ENCODE results near the gene PPIB. TPM values are rescaled to one million over a fixed set of nuclear protein-coding genes. Genes with fewer than 3 reads are reported as not detected.

PPIB gene
- total and polyA plus RNA-seq, 8 donors, result 512 to 728 (median 544) TPM

DNA sequence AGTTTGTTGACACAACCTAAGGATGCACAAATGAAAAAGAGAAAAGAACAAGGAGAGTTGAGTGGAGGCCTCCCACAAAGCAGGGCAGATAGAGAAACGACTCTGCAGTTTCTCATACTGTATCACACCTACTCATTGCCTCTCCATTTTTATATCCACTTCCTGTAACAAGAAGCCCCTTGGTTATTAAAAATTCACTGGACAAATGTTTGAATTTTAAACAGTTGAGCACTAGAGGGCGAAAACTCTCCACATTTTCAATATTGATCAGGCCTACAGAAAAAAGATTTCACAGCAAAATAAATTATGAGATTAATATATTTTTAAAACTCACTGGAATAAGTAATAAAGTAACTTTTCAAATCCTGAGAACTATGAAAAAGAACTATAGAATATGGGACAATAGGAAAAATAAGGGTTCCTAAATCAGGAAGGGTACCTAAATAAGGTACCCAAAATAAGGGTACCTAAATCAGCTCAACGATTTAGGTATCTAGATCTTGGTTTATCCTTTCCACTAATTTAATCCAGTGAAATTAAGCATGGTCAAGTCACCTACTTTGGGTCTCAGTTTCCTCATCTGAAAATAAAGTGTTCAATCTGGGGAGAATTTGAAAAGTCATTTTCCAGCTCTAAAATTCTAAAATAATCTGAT lies 47.0 kb upstream of the PPIB start:
- DNase-seq (peak in 2 of 4 donors; percentile 20 to 49), ATAC-seq (peak; percentile 49)
- TF ChIP-seq, protein P1, sequence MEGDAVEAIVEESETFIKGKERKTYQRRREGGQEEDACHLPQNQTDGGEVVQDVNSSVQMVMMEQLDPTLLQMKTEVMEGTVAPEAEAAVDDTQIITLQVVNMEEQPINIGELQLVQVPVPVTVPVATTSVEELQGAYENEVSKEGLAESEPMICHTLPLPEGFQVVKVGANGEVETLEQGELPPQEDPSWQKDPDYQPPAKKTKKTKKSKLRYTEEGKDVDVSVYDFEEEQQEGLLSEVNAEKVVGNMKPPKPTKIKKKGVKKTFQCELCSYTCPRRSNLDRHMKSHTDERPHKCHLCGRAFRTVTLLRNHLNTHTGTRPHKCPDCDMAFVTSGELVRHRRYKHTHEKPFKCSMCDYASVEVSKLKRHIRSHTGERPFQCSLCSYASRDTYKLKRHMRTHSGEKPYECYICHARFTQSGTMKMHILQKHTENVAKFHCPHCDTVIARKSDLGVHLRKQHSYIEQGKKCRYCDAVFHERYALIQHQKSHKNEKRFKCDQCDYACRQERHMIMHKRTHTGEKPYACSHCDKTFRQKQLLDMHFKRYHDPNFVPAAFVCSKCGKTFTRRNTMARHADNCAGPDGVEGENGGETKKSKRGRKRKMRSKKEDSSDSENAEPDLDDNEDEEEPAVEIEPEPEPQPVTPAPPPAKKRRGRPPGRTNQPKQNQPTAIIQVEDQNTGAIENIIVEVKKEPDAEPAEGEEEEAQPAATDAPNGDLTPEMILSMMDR (IDR thresholded peaks at IDR 0.05), result no peak

DNA sequence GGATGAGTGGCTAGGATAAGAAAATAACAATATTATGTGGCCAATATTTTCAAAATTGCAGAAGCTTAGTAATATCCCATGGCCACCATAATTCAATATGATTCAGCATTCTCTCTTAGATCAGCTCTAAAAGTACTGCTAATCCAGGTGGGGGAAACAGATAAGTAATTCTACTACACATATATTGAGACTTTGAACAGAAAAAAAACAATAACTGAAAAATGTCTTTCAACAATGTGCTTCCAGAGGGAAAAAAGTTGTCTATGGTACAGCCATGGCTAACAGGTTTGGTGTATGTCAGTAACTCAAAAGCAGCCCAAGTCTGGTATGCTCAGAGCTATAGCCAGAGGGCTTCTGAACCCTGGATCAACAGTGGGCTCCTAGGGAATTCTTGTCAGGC lies 42.4 kb upstream of the PPIB start:
- intact Hi-C loops (cut with DNase I), result no loop called here

More for the DNA sequence above, 47.0 kb upstream of the PPIB start:
- no peaks in the 10 kb centered on the region for H3K9me3 ChIP-seq
- peaks cover 0 to 34% of the 10 kb centered on the region in 2 donors for H3K36me3 ChIP-seq
- no peak overlapping the region for H3K27ac ChIP-seq
- H3K27me3 ChIP-seq, result no peaks in the 10 kb centered on the region
- intact Hi-C loops (cut with DNase I), result loop anchor here in 1 of 2 donors (5.0 kb wide), 1 partner anchor 147 kb away; the partner anchor contains the start of gene CSNK1G1
- no peak overlapping the region for H3K4me3 ChIP-seq
- no peaks in the 10 kb centered on the region for H3K4me1 ChIP-seq

DNA sequence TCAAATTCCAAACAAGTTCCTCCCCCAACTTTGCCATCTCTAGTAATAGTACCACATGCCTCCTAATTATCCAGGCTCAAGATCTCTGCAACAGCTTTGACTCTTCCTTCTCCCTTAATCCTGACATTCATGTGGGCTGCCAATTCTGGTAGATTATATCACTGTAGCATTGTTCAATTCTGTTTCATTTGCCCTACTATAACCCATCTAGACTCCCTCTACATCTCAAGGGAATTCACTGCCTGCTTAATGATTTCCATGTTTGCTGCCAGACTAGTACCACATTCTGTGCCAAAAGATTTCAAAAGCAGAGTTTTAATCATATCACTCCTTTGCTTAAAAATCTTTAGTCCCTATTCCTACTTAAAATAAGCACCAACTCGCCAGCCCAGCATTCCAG lies 34.6 kb upstream of the PPIB start:
- Histone ChIP-seq H3K27ac (no peak overlapping the region), H3K36me3 (peaks cover 0 to 60% of the 10 kb centered on the region in 2 donors), H3K27me3 (no peaks in the 10 kb centered on the region), H3K4me1 (no peaks in the 10 kb centered on the region), H3K9me3 (no peaks in the 10 kb centered on the region), H3K4me3 (no peak overlapping the region)
- TF ChIP-seq, protein P1 (IDR thresholded peaks at IDR 0.05), result no peak
- DNase-seq, result peak in 1 of 4 donors; percentile 4
- no peak for ATAC-seq
- intact Hi-C loops (cut with DNase I), result no loop called here

More for the DNA sequence above, 42.4 kb upstream of the PPIB start:
- Histone ChIP-seq H3K36me3 (peaks cover 0 to 47% of the 10 kb centered on the region in 2 donors), H3K27ac (no peak overlapping the region), H3K4me1 (no peaks in the 10 kb centered on the region), H3K27me3 (no peaks in the 10 kb centered on the region), H3K9me3 (no peaks in the 10 kb centered on the region), H3K4me3 (no peak overlapping the region)
- TF ChIP-seq, protein P1 (IDR thresholded peaks at IDR 0.05), result no peak
- DNase-seq, result no peak
- ATAC-seq, result no peak

DNA sequence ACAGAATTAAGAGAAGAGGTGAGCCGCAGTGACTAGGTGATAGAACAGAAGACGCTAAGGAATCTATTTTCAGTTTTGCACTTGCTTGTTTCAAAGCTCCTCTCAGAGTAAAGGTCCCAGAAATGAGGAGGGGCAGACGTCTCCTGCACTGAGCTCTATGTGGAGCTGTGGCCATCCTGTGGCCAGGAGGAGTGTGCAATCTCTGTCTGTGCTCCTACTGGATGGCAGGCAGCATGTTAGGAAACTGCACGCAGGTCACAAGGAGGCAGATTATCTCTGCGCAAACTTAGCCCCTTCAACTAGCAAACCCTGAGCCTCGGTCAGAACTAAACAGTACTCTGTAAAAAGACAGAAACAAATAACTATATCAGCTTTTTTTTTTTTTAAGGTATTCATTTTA lies 31.1 kb upstream of the PPIB start:
- H3K27me3 ChIP-seq, result no peaks in the 10 kb centered on the region
- DNase-seq (no peak), ATAC-seq (no peak)
- H3K4me1 ChIP-seq, result no peaks in the 10 kb centered on the region
- no peak overlapping the region for H3K4me3 ChIP-seq
- H3K9me3 ChIP-seq, result no peaks in the 10 kb centered on the region
- TF ChIP-seq, protein P1 (IDR thresholded peaks at IDR 0.05), result no peak
- H3K36me3 ChIP-seq, result peaks cover 0 to 30% of the 10 kb centered on the region in 2 donors
- H3K27ac ChIP-seq, result no peak overlapping the region
- intact Hi-C loops (cut with DNase I), result no loop called here

DNA sequence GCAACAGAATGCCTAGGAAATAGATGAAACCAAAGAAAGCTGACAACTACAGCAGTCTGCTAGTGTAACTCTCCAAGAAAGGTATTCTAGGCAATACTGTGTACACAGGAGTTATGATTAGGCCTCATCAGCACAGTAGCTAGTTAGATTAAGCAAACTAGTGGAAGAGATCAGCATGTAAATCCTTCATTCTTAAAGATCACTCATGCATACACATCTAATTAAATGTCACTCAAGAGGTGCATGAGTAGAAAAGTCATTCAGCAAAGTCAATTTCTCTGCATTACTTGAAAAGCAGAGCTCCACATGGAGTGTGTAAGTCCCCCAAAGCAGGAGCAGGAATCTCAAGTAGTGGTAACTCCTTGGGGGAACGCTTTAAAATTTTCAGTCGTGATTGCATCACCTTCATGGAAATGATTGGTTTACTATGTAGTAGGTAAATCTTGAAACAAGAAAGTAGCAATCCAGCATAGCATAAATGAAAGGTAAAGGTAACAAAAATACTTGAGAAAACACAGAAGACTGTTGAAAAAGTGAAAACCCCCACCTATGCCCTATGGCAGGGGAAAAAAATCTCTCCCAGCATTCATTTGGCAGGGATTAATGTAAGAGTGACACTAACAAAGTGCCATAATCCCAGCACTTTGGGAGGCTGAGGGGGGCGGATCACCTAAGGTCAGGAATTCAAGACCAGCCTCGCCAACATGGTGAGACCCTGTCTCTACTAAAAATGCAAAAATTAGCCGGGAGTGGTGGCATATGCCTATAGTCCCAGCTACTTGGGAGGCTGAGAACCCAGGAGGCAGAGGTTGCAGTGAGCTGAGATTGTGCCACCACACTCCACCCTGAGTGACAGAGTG lies 29.4 kb upstream of the PPIB start:
- no peak overlapping the region for H3K4me3 ChIP-seq
- H3K36me3 ChIP-seq, result peaks cover 0 to 44% of the 10 kb centered on the region in 2 donors
- H3K4me1 ChIP-seq, result no peaks in the 10 kb centered on the region
- H3K27ac ChIP-seq, result no peak overlapping the region
- H3K9me3 ChIP-seq, result no peaks in the 10 kb centered on the region
- TF ChIP-seq, protein P1 (IDR thresholded peaks at IDR 0.05), result no peak
- no peak for ATAC-seq
- no peak for DNase-seq
- intact Hi-C loops (cut with DNase I), result no loop called here
- no peaks in the 10 kb centered on the region for H3K27me3 ChIP-seq
